ENCODE results near the gene TRIM9. TPM values are rescaled to one million over a fixed set of nuclear protein-coding genes. Genes with fewer than 3 reads are reported as not detected.

Gene TRIM9
- total and polyA plus RNA-seq, 2 of the 4 experiments (the other 2 are of a cell fraction) = under 0.01 to 0.09 TPM

- ATAC-seq (ENCODE audit: low read depth) = no peak
- Histone ChIP-seq H4K8ac (ENCODE audit: low read depth in 2 of 2, low read length in 2 of 2) (no peak overlapping the region), H3K56ac (ENCODE audit: extremely low read depth, insufficient read depth, low read length) (no peak overlapping the region), H2BK20ac (ENCODE audit: low read depth, low read length) (no peak overlapping the region), H3K9me3 (ENCODE audit: control insufficient read depth, insufficient read depth, low read length) (no peaks in the 10 kb centered on the region), H2AFZ (replicated peaks; ENCODE audit: low read length, poor library complexity) (no peak overlapping the region), H4K20me1 (ENCODE audit: insufficient read depth, low read length) (no peaks in the 10 kb centered on the region), H3K4ac (ENCODE audit: low read depth, low read length) (no peak overlapping the region), H3K4me3 (ENCODE audit: insufficient read depth, low read depth, low read length) (no peak overlapping the region), H3K23ac (ENCODE audit: low read depth, low read length) (no peak overlapping the region), H3K4me2 (ENCODE audit: low read depth, low read length) (no peak overlapping the region), H3K79me1 (ENCODE audit: low read depth in 1 of 2, low read length in 2 of 2) (no peaks in the 10 kb centered on the region), H3K9ac (ENCODE audit: low read depth, low read length) (no peak overlapping the region), H2BK15ac (ENCODE audit: low read depth, low read length) (no peak overlapping the region), H3K18ac (ENCODE audit: low read depth, low read length) (no peak overlapping the region), H3K27ac (ENCODE audit: insufficient read depth, low read length) (no peak overlapping the region), H3K36me3 (ENCODE audit: control insufficient read depth, insufficient read depth, low read length) (no peaks in the 10 kb centered on the region), H2BK120ac (ENCODE audit: low read depth, low read length) (no peak overlapping the region), H3K9me1 (ENCODE audit: insufficient read depth, low read length) (no peaks in the 10 kb centered on the region), H4K5ac (ENCODE audit: low read depth, low read length) (no peak overlapping the region), H2BK5ac (ENCODE audit: low read depth, low read length, poor library complexity, severe bottlenecking) (no peak overlapping the region), H2AK5ac (ENCODE audit: low read depth, low read length) (no peak overlapping the region), H4K91ac (ENCODE audit: insufficient read depth, low read depth, low read length) (no peak overlapping the region), H3K14ac (replicated peaks; ENCODE audit: low read depth, low read length) (no peak overlapping the region), H3K27me3 (ENCODE audit: control insufficient read depth, insufficient read depth, low read length) (peaks cover 17% of the 10 kb centered on the region), H2AK9ac (replicated peaks; ENCODE audit: low read depth, low read length, poor library complexity) (no peak overlapping the region), H3K4me1 (ENCODE audit: control insufficient read depth, insufficient read depth, low read length) (no peaks in the 10 kb centered on the region)
- in situ Hi-C loops (cut with MboI; ENCODE audit: low sequenced_read_pairs) (no loop called here), dilution Hi-C loops (cut with HindIII; ENCODE audit: low sequenced_read_pairs, unreplicated experiment) (no loop called here), intact Hi-C loops (cut with micrococcal nuclease) (no loop called here)
- no peak for TF ChIP-seq USF2 (IDR thresholded peaks at IDR 0.05; ENCODE audit: low read depth, low read length)
- DNase-seq = no peak
- WGBS, 2 experiments (ENCODE audit: extremely low coverage in 2 of 2, insufficient read length in 1 of 2) = no CpG with 5 or more reads among the region's 2 CpGs
- POLR2A ChIA-PET (ENCODE audit: unreplicated experiment) = no interaction called here
- CTCF ChIA-PET = interaction anchor here (0.7 kb wide), 1 partner anchor 49 kb away, joined by 3 read pairs; no protein-coding TSS in a partner anchor
- no TSS peak for BruUV-seq (replicated peaks)
Observed at GRCh38 chr14:51068268-51068667, 26.6 kb downstream of the TRIM9 start.

Measured in IMR-90 (cell line).